GM12891 (cell line): Measurements from ENCODE around the gene TMEM214.

ENCODE experiments used
- DNase-seq: peaks from one replicate; pipeline ENCODE4 v3.0.0; 2011; ENCODE audit warnings: low spot score; ENCODE audit not compliant: insufficient read length
- FAIRE-seq: peaks from 2 replicates; lab custom pipeline; 2011; peaks lifted over from hg19 to GRCh38; lab: Jason Lieb, UNC
- PAX5 ChIP-seq: IDR thresholded peaks from 2 replicates; pipeline ENCODE4 v1.6.1; 2011; ENCODE audit warnings: low read length, moderate library complexity, mild to moderate bottlenecking; ENCODE audit not compliant: insufficient read depth, severe bottlenecking
- POLR2A ChIP-seq: IDR thresholded peaks from 2 replicates; pipeline ENCODE4 v1.6.1; 2011; ENCODE audit warnings: low read depth, low read length, control low read depth
- POLR2AphosphoS5 ChIP-seq: IDR thresholded peaks from 2 replicates; pipeline ENCODE4 v1.6.1; 2011; ENCODE audit warnings: low read depth, low read length, control low read depth
- POU2F2 ChIP-seq: IDR thresholded peaks from 2 replicates; pipeline ENCODE4 v1.6.1; 2011; ENCODE audit warnings: low read depth, mild to moderate bottlenecking, control low read depth, low read length, moderate library complexity
- SPI1 ChIP-seq: IDR thresholded peaks from 2 replicates; pipeline ENCODE4 v1.6.1; 2011; ENCODE audit warnings: low read depth, low read length, control low read depth
- TAF1 ChIP-seq: IDR thresholded peaks from 2 replicates; pipeline ENCODE4 v1.6.1; 2011; ENCODE audit warnings: low read depth, low read length, control low read depth

TMEM214 gene

DNA sequence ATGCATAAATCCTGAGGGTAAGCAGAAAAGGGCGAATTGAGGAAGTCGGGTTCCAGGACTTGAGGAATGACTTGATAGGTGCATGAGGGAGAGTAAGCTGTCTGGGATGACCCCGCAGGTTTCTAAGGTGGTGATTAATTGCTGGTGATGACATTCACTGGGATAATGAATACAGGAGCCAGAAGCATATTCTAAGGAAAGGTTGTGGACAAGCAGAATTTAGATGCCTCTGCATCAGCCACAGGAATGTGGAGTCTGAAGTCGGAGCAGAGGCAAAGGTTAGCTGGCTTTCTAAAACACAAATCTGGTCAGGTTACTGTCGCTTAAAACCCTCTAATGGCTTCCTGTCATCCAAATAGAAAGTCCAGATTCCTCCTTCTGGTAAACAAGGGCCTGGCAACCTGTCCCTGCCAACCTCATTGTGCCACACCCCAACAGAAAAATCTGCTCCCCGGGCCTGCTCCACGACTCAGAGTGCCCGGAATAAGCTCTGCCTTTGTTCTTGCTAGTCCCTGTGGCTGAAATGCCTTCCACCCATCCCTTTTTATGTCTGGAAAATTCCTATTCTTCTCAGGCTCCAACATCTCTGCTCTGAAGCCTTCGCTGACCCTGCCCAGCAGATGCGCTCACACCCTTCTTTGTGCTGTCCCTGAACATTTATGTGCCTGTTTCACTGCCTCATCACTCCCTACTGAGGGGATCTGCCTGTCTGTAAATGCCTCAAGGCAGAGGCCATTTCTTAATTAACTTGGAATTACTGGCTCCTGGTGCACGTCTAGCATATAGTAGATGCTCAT is 11.3 kb upstream of the TMEM214 start:
- DNase-seq, result no peak
- TF ChIP-seq SPI1 (no peak), POLR2A (no peak), TAF1 (no peak), PAX5 (no peak), POLR2AphosphoS5 (no peak)
- no peak for FAIRE-seq

GRCh38 chr2:27023740-27024139 is 9.0 kb upstream of the TMEM214 start:
- DNase-seq (no peak), FAIRE-seq (no peak)
- TF ChIP-seq PAX5, result no peak
- no peak for TF ChIP-seq TAF1
- TF ChIP-seq SPI1, result no peak
- TF ChIP-seq POLR2A, result no peak
- TF ChIP-seq POU2F2, result no peak
- no peak for TF ChIP-seq POLR2AphosphoS5

GRCh38 chr2:27024188-27024587 is 8.6 kb upstream of the TMEM214 start:
- FAIRE-seq, result no peak
- TF ChIP-seq SPI1 (no peak), PAX5 (no peak), POU2F2 (no peak), POLR2AphosphoS5 (no peak), POLR2A (no peak)
- DNase-seq, result no peak

DNA sequence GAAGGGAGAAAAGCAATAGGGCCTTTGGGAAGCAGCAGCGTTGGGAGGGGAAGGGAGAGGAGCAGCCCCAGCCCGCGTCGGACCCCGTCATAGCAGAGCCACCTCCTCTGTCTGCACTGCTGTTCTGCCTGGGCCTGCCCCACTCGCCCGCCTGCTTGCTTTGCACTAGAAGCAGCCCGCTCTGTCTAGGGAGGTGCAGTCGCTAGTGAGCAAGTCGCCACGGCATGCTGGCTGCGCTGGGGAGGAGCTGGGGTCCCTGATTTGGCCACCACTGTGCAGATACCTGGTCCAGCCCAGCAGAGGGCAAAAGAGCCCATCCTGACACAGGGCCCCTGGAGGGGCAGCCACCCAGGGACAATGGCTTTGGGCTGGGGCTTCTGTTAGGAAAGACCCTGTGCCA is 8.0 kb upstream of the TMEM214 start:
- FAIRE-seq (no peak), DNase-seq (no peak)
- TF ChIP-seq POLR2AphosphoS5 (no peak), TAF1 (no peak), POU2F2 (no peak), PAX5 (no peak), POLR2A (no peak), SPI1 (no peak)

- TF ChIP-seq SPI1 (no peak), POLR2A (no peak), TAF1 (no peak), POU2F2 (no peak), PAX5 (no peak), POLR2AphosphoS5 (no peak)
- DNase-seq (no peak), FAIRE-seq (no peak)
Observed at GRCh38 chr2:27025281-27025800, 7.4 kb upstream of the TMEM214 start.

DNA sequence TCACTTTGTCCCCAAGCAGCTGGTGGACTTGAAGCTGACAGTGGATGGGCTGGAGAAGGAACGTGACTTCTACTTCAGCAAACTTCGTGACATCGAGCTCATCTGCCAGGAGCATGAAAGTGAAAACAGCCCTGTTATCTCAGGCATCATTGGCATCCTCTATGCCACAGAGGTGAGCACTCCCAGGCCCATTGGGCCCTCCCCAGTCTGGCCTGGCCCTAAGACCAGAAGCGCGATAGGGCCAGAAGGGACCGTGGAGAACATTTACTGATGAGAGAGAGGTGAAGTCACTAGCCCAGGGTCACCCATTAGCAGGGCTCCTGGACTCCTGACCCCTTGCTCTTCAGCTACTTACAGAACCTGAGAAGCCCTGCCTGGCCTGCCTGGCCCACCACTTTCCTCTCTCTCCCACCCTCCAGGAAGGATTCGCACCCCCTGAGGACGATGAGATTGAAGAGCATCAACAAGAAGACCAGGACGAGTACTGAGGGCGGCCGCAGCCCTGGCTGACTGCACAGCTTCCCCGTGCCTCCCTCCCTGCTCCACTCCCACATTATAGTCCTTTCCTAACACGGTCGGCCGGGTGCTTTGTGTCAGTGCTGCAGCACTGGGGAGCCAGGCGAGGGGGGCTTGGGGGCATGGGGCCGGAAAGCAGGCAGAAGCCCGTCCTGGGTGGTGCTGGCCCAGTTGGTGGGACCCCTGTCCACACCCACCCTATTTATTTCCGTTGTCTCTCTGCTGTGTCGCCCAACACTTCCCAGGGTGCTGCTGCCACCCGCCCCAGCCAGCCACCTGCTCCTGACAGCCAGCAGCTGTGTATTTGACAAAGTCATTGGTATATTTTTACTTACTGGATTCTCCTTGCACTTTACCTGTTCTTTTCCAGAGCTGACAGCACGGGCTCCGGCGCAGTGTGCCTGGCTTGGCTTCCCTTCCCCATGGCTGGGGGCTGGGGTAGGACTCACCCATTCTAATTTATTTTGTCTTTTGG is 6.6 kb upstream of the TMEM214 start:
- DNase-seq, result no peak
- FAIRE-seq, result no peak

DNA sequence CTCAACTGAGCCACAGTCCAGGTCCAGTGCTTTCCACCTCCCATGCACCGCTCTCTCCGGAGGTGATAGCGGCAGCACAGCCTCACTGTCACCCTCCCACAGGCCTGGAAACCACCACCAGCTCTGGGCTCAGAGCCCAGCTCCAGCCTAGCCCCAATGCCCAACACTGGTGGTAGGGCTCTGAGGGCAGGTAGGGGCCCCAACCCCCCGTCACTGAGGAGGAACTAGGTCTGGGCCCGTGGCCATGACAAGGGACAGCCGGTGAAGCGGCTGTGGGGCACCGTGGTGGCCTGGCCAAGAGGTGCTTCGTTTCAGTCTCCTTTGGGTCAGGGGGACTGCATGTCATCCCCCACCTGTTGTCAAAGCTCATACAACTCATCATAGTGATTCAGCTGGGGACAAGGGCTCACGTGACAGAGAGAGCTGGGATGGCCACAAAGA is 5.5 kb upstream of the TMEM214 start:
- FAIRE-seq (no peak), DNase-seq (no peak)
- TF ChIP-seq POLR2A, result no peak
- no peak for TF ChIP-seq POU2F2
- no peak for TF ChIP-seq TAF1
- no peak for TF ChIP-seq SPI1

More for the DNA sequence above, 6.6 kb upstream of the TMEM214 start:
- TF ChIP-seq POLR2A (no peak), SPI1 (no peak), PAX5 (no peak), POU2F2 (no peak), POLR2AphosphoS5 (no peak), TAF1 (no peak)

GRCh38 chr2:27029051-27029450 is 3.7 kb upstream of the TMEM214 start:
- no peak for FAIRE-seq
- no peak for DNase-seq
- TF ChIP-seq POLR2AphosphoS5, result no peak
- TF ChIP-seq POLR2A, result no peak
- TF ChIP-seq POU2F2, result no peak
- TF ChIP-seq TAF1, result no peak
- no peak for TF ChIP-seq SPI1
- no peak for TF ChIP-seq PAX5

GRCh38 chr2:27033253-27033852 is 588 bp downstream of the TMEM214 start:
- TF ChIP-seq TAF1 (no peak), POLR2A (no peak), PAX5 (no peak), POLR2AphosphoS5 (no peak), POU2F2 (no peak)
- FAIRE-seq, result no peak

More at GRCh38 chr2:27033253-27033852, 588 bp downstream of the TMEM214 start:
- DNase-seq, result no peak
